HuH-7.5 (cell line): ENCODE data around the gene LSAMP.

Experiments used
- DNase-seq: peaks from one replicate; pipeline ENCODE4 v3.0.0; 2011; ENCODE audit warnings: low spot score

LSAMP gene

DNA sequence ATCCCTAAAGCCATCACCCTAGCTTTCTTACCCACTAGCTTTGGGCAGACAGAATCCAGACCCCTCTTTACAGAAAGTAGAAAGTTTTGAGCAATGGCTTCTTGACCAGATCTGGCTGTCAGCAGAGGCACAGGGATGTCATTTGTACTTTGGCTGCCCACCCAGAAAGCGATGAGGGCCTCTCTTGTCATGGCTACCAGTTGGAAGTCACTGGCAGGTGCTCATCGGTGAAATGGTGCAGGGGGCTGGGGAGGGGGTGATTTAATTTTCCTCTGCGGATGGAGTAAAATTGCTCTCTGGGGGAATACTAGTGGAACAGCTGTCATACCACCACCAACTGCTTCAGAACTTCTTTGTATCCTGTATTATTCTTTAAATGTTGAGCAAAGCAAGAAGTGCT is 393.7 kb downstream of the LSAMP start:
- DNase-seq = no peak

DNA sequence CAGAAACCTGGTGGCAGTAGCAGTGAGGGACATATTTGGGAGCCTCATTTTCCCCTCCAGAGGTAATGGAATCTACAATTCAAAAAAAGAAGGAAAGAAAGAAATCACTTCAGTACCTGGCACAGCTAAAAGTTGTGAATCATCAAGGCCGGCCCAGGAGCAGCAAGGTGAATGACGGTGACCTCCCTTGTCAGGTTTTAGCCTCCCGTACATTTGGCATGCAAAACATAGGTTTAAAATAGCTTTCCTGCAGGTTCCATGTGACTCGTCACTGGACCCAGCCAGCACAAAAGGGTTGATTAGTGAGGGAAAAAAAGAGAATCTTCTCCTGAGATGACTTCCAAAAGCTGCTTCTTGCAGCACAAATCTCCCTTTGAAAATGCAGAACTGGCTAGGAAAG is 394.2 kb downstream of the LSAMP start:
- no peak for DNase-seq

DNA sequence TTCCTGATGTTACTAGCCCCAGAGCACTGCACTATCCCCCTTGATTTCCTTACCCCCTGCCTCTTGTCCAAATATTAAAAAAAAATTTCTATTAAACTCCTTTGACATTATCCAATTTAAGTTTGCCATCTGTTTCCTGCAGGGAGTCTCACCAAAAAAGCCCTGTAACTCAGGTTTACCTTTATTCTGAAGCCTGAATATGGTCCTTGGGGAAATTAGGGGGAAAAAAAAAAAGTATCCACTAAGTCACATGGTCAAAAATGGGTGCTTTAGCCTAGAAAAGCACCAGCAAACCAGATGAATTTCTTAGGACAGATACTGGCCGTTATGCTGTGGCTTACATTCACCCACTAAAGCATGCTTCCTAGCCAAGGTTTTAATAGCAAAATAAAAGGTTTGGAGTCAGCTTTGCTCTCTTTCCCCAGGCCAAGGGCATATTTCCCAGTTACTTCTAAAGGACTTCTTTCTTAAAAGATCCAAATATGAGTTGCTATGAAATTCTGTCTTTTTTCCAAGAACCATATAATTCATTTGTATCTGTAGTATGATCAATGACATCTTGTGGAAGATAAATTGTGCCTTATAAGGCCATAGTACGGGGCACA is 394.9 kb downstream of the LSAMP start:
- DNase-seq = no peak

DNA sequence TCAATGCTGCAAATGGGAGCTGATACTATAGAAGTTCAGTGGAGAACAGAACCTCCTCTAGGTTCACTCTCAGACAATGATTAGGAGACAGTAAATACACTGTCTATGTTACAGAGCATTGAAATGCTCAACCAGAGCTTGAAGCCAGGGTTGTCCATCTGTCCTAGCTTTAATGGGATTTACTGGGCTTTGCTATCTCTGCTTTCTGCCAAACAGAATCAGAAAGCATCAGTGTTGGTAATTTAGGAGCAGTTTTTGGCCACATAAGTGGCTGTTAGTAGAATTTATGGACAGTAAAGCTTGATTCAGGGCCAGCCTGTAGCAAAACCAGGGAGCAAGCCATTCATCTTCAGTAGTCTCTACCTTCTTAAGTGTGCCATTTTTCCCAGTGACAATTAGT is 396.3 kb downstream of the LSAMP start:
- no peak for DNase-seq

DNA sequence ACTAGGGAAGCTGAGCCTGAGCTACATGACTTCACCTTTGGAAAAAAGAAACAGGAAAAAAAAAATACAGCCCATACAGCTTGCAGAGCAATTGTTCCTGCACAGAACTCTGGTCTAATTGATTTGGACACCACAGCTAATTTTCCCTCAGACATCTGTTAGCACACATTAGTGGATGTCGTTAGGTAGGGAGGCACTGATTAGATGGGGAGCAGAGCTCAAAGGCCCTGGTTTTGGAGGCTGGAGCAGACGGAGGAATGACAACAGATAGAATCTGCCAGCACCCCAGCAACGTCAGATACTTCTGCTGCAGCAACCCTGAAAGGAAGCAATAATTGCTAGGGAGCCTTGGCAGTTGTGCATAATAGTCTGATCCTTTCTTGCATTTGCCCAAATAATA is 398.9 kb downstream of the LSAMP start:
- no peak for DNase-seq

DNA sequence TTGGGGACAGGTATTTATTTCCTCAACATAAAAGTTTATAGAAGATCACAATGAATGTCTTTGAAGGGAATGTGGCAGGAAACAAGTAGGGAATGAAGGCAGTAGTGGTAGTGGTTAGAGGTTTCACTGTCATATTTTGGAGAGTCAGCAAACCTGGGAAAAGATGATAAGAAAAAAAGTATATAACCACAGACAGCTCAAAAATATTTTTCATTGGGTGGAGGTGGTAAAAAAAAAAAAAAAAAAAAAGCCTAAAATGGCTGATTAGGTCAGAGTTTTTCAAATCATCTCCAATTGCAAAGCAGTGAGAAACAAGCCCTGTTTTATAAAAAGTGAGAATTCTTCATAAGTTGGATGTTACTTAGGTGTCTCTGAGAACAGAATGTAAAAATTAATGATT is 400.0 kb downstream of the LSAMP start:
- DNase-seq = no peak

DNA sequence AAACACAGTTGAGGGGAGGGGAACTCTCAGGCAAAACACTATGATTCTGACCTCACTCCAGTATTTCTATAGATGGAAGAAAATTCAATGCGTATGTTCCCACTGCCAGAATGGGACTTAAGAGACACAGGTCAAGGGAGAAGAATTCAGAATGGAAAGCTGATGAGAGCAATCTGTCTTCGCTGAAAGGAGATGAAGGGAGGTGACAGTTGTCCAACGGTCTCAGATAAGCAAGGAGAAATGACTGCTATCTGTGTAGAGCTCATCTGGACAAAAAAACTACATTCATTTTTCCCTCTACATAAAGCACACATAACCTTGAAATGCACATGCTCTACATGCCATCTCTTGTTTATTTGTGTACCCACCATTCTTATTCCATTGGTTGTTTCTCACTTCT is 405.1 kb downstream of the LSAMP start:
- no peak for DNase-seq

DNA sequence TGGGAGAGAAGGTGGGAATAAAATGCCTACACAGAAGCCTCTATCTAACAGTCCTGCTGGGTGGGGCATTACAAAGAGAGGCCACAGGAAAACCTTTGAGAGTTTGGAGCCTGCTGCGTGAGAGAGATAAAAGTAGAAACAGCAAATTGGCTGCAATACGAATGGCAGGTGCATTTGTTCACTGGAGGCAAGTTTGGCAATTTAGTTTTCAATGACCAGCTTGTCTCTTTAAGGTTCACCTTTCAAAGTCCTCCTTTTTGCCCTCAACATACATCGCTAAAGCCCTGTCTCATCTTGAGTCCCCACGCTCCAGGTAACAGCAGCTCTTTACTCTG is 405.7 kb downstream of the LSAMP start:
- no peak for DNase-seq

DNA sequence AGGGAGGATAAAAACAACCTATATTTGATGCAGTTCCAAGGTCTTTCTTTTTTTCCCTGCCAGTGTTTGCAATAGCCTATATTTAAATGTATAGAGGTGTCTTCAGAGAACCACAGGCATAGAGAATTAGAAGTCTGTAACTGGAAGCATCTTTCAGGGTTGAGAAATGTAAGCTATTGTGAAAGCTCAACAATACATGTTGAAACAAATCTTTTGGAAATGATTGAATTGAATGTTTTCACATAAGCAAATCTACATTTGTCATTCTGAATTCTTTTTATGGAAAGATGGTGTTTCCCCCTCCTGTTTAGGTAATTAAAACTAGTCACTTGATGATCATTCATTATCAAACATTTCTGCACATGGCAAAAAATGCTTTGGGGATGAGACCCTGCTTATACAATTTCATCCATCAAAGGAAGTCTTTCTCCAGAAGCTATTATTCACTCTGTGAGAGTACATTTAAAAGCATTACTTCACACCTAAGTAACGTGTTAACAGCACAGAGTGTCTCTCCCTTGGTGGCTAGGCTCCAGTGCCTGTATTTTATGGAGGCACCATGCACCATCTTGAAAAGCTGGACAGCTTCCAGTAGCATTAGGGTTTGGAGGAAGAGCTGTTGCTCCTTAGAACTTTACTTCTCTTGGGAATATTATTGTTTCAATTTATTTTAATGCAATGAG is 406.2 kb downstream of the LSAMP start:
- no peak for DNase-seq

DNA sequence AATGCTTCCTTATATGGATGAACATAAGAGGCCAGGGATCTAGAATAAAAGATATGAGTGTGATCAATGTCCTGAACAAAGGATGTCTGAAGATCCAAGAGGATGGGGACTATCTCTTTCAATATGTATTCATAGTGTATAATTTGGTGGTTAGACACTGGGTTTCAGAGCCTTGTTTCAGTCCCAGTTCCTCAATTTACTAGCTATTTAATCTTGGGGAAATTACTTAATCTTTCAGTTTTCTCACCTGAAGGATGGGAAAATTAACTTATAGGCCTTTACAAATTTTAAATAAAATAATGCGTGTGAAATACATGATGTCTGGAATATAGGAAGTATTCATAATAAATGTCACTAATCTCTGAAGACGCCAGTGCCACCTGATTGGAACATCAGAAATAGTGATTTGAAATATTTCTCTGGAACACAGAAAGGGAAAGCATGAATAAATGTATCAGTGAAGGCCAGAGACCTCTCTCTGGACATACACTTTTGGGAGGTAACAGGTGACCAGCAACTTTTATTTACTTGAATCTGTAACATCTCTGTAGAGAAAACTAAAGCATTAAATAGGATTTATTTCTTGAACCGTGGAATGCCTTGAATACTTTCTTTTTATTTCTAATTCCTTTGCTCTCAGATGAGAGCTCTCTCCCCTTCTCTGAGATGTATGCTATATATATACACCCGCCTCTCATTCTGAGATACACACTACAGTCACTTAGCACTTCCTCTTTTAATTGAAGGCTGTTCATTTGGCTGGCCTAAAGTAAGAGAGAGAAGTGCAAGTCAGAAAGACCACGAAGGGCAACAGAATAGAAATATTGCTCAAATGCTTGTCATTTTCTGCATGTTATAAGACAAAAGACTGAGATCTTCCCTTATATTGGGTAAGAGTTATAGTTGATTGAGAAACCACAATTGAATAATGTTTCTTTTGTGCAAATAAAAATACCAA is 407.1 kb downstream of the LSAMP start:
- no peak for DNase-seq

DNA sequence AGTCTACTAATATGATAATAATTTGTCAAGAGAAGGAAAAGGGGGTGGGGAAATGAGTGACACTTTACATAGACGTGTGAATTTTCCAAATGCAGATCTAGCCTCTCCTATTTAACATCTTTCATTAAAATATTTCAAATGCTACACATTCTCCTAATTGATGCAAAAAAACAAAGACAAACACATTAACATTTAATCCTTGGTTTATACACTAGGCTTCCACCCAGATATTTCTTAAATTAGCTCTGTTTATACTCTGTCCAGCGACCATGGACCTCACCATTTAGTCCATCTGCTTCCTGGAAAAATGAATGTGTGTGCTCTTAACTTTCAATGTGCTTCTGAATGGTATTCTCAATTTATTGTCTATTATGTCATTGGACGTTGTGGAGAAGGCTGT is 409.9 kb downstream of the LSAMP start:
- no peak for DNase-seq

DNA sequence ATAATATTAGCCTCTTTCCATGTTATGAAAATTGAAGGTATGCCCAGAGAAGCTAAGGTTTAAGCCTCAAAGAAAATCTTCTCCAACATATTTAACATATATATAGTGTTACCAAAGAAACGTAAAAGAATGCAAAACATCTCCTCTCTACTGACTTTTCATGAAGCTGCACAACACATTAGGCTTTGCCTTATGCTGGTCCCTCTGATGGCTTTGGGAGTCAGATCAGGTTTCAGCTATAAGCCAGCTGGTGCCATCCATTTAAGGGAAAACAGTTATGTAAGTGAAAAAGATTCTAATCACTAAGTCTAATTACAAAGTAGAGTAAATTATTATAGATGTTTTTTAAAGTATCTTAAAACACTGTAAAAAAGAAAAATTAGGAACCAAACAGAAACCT is 410.5 kb downstream of the LSAMP start:
- no peak for DNase-seq

DNA sequence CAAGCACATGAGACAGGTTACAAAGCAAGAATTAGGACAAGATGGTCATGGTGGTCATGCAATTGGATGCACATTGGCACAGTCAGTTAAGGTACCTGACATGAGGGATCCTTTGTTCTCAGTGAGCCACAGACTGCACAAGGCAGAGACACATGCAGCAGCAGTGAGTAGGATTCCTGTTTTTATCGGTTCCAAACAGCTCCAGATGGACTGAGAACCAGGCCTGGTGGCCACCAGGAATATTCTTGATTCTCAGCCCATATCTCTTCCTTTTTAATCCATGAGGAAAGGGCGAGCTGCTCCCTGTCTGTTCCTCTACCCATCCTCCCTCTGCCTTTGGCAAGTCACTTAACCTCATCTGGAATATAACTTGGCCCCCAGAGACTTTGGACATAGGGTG is 411.2 kb downstream of the LSAMP start:
- DNase-seq = no peak

DNA sequence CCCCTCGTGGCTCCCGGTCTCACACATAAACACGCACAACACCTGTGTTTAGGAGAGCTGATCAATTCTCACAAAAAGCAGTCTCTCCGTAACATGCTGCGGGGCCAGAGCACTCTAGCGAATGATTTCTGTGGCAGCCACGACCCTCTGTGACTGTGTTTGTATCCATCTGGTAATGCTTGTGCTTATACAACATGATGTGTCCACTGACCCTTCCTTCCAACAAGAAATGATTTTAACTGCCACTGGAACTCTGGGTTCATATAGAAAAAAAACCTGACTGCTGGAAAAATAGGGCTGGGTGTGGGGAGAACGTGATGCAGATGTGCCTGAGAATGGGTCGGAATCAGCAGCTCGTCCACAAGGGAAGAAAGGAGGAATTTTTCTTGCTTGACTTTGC is 411.8 kb downstream of the LSAMP start:
- DNase-seq = no peak

DNA sequence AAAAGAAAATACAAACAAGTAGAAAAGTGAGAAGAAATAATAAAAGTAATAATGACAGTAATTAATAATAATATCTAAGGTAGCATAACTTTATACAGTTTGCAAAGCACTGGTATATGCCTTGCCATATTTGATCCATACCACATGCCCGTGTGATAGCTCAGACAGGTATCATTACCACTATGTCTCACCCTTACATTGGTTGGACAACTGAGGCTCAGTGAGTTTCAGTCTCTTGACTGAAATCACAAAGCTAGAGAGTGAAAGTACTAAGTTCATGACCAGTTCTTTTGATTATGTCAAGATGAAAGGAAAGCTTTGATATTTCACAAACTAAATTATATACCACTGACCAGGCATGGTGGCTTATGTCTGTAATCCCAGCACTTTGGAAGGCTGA is 413.1 kb downstream of the LSAMP start:
- no peak for DNase-seq

DNA sequence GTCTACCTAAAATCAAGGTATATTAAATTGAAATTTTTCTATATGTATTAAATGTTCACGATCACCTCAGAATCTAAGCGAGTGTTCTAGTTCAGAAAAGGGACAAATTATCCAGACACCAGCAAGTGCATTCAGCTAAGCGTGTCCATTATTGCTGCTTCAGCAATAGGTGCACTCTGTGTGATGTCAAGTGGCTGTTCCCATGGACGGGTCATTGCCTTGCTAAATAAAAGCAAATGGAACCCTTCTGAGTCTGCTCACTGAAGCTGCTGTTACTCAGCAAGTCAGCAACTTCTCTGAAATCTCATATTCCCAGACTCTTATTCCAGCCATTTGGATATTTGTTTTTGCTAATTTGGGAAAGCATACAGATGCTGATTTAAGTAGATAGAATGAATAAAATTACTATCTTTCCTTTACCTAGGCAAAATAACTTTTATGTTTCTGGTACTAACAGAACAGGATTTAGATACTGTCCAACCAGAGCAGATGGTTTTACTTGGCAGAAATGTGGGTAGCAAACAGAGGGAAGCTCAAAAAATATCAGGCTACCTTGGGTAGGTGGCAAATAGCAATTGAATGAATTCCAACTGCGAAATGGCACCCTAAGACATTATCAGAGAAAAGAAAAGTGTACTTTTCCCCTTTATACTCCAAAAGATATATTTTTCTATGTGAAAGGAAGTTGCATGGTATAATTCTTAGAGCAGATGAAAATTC is 415.0 kb downstream of the LSAMP start:
- no peak for DNase-seq

DNA sequence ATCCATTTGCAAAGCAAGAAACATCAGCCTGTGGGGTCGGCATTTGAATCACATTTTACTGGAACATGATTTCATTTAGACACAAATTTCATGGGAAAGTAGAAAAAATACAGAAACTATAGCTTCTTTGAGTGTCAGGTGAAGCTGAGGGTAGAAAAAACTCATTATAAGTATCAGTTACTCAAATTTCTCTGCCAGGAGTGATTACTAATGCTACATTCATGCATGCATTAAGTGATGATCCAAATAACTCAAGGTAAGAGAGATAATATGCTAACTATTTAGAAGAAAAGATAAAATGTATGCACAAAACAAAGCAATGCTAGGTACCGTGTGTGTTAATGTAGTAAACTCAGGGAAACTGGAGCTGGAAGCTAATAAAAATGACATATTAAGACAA is 416.0 kb downstream of the LSAMP start:
- DNase-seq = no peak

DNA sequence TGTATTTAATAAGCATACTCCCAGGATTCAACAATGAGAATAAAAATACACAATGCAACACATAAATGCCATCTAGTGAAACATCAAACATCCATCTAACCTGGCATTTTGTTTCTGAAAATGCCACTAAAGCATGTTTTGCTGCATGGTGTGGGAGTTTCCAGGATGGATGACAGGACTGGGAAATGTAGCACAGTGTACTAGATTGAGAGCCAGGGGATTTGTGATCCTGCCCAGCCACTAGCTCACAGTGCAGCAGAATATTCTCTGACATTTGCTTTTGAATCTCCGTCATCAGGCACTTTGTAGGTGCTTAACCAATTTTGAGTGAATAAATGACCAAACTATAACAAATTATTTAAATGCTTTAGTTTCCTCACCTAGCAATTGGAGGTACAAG is 417.1 kb downstream of the LSAMP start:
- no peak for DNase-seq

DNA sequence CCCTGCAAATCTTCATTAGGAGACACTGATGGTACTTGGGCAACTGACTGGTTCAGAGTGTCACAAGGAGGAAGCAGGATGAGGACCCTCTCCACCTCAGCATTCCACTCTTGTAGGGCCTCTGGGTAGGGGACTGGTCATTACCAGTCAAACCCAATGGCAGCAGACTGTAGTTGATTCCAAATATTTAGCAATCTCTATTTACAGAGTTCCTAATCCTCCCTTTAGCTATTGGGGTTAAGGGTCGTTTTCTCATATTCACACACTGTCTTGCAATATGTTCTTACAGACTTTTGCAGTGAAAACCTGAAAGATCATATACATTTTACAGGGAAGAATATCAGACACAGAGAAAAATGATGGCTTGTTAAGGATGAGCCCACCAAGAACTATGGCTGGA is 424.3 kb downstream of the LSAMP start:
- peak; percentile 11 for DNase-seq

DNA sequence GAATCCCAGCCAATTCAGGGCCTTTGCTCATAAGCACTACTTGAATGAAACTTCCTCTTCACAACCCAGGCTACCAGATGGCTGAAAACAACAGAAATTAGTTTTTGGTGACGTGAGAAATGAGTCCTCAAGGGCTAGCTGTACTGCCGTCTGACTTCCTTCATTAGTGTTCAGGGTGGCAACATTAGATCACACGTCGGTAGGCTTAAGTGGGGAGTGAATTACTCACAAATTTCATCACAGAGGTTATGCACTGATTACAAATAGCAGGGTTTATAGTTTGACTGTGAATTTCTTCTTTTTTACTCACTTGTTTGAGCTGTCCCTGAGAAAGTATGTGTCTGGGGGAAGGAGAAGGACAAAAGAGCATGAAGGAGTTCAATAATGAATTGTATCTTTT is 424.8 kb downstream of the LSAMP start:
- DNase-seq = no peak

DNA sequence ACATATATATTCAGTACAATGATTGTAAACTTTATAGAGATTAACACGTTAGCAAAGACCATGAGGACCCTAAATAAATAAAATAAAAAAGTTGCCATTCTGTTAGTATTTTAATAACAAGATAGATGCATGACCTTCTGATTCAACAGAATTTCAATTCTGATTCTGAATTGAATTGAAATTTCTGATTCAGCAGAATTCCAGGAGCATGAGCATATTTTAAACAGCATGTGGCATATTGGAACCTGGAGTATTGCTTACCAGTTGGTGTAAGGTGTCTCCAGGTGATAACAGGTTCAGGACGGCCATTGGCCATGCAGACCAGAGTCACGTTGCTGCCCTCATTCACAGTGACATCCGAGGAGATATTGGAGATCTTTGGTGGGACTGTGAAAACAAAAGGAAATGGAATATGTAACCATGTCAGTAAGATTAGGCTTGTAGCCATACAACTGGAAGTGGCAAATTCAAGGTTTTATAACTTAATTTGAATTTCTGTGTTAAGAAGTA is 426.0 kb downstream of the LSAMP start:
- DNase-seq = no peak

DNA sequence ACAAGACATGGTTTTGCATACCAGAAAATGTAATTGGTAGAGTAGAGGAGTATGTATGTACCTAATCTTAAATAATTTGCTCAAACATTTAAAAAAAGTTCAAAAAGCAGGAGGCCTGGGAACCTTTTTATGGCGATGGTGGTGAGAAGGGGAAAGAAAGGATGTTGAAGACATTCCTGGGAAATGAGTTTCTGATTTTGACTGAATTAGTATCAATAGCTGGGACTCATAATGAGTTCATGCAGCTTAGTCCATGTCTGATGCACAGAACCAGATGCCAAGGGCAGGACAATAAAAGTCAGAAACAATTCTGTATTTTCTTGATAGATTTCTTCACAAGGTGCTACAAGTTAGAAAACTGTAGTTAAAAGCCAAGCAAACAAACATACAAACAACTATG is 426.6 kb downstream of the LSAMP start:
- no peak for DNase-seq
